PC-3 (cell line): Measurements from ENCODE around the gene PRKG2. TPM values are rescaled to one million over a fixed set of nuclear protein-coding genes. Genes with fewer than 3 reads are reported as not detected.

ENCODE experiments used
- ATAC-seq: fragments of 200-7000 bp; cut with Tn5 transposase; 2 replicates; pipeline ENCODE4 v1.9.1; 2020; ENCODE audit warnings: mild to moderate bottlenecking, moderate library complexity
- BruUV-seq: library from RNA; stranded (reverse); fragments of 400-500 nt; replicated peaks from 2 replicates; lab custom pipeline; 2021; lab: Mats Ljungman, UMichigan
- CTCF ChIA-PET: fragments of 300-600 bp; sonication (Branson Sonifier 250); formaldehyde crosslinking; loops from one replicate; lab custom pipeline; 2022; ENCODE audit warnings: antibody characterized with exemption; lab: Charles Lee
- POLR2A ChIA-PET: fragments of 300-600 bp; sonication (Branson Sonifier 250); formaldehyde crosslinking; loops from one replicate; lab custom pipeline; 2022; ENCODE audit warnings: antibody characterized with exemption; ENCODE audit not compliant: unreplicated experiment; lab: Charles Lee
- DNase-seq: peaks from one replicate; pipeline ENCODE4 v3.0.0-alpha.2; 2015
- H2AFZ ChIP-seq: fragments of 300-600 bp; sonication (generic); 2 replicates; pipeline ENCODE4 v1.6.0; 2016; ENCODE audit warnings: antibody characterized with exemption, low read length
- H3F3A ChIP-seq: fragments of 300-600 bp; sonication (generic); one replicate; pipeline ENCODE4 v1.6.0; 2017; ENCODE audit warnings: antibody characterized with exemption, low read length, control low read depth, mild to moderate bottlenecking; ENCODE audit not compliant: unreplicated experiment
- H3K27ac ChIP-seq: fragments of 300-600 bp; sonication (generic); 2 replicates; pipeline ENCODE4 v1.5.1; 2016; ENCODE audit warnings: mild to moderate bottlenecking, low read length
- H3K27me3 ChIP-seq: fragments of 300-600 bp; sonication (generic); 2 replicates; pipeline ENCODE4 v1.6.1; 2016; ENCODE audit warnings: low read length, mixed read lengths
- H3K36me3 ChIP-seq: fragments of 300-600 bp; sonication (generic); 2 replicates; pipeline ENCODE4 v1.6.1; 2016; ENCODE audit warnings: low read depth, mixed run types, low read length, mixed read lengths
- H3K4me1 ChIP-seq: fragments of 300-600 bp; sonication (generic); 2 replicates; pipeline ENCODE4 v1.5.1; 2016; ENCODE audit warnings: low read length; ENCODE audit not compliant: insufficient read depth
- H3K4me2 ChIP-seq: fragments of 300-600 bp; sonication (generic); 2 replicates; pipeline ENCODE4 v1.6.0; 2016; ENCODE audit warnings: low read length
- H3K4me3 ChIP-seq: fragments of 300-600 bp; sonication (generic); 2 replicates; pipeline ENCODE4 v1.5.1; 2016; ENCODE audit warnings: mild to moderate bottlenecking, low read length, mixed read lengths
- H3K79me2 ChIP-seq: fragments of 300-600 bp; sonication (generic); 2 replicates; pipeline ENCODE4 v1.6.1; 2017; ENCODE audit warnings: low read length, mixed read lengths
- H3K9ac ChIP-seq: fragments of 300-600 bp; sonication (generic); 2 replicates; pipeline ENCODE4 v1.6.0; 2016; ENCODE audit warnings: mild to moderate bottlenecking, low read length
- H3K9me2 ChIP-seq: fragments of 300-600 bp; sonication (generic); replicated peaks from 2 replicates; pipeline ENCODE4 v1.6.1; 2016; ENCODE audit warnings: mixed run types, low read length, mixed read lengths
- H3K9me3 ChIP-seq: fragments of 300-600 bp; sonication (generic); 2 replicates; pipeline ENCODE4 v1.6.1; 2016; ENCODE audit warnings: low read length, mixed read lengths
- H4K20me1 ChIP-seq: fragments of 300-600 bp; sonication (generic); 2 replicates; pipeline ENCODE4 v1.6.1; 2016; ENCODE audit warnings: low read length, mixed read lengths
- EZH2 ChIP-seq: fragments of 300-600 bp; sonication (generic); IDR thresholded peaks from one replicate; pipeline ENCODE4 v1.6.1; 2017; ENCODE audit warnings: antibody characterized with exemption, mild to moderate bottlenecking, low read length; ENCODE audit not compliant: unreplicated experiment
- EZH2phosphoT487 ChIP-seq: fragments of 300-600 bp; sonication (generic); IDR thresholded peaks from 2 replicates; pipeline ENCODE4 v1.6.1; 2018; ENCODE audit warnings: mild to moderate bottlenecking, antibody characterized with exemption, low read length, borderline replicate concordance
- intact Hi-C: fragments of 100-400 bp; cut with micrococcal nuclease; formaldehyde crosslinking; loops from 2 replicates; pipeline ENCODE4 v1.9.0; 2023
- total RNA-seq: library from RNA; depleted of rRNA; stranded (reverse); fragments of >200 nt; gene quantifications from 2 replicates; pipeline ENCODE4 v1.2.3, GENCODE V29; 2014
- TF ChIP-seq, protein P1 (sequence below): fragments of 300-600 bp; sonication (generic); conservative IDR thresholded peaks from 2 replicates; pipeline ENCODE4 v1.5.1; 2017; ENCODE audit warnings: antibody characterized with exemption, low read depth, mild to moderate bottlenecking, low read length

Gene PRKG2
- total RNA-seq, 1 experiment from 2014 or later = 0.55 TPM

DNA sequence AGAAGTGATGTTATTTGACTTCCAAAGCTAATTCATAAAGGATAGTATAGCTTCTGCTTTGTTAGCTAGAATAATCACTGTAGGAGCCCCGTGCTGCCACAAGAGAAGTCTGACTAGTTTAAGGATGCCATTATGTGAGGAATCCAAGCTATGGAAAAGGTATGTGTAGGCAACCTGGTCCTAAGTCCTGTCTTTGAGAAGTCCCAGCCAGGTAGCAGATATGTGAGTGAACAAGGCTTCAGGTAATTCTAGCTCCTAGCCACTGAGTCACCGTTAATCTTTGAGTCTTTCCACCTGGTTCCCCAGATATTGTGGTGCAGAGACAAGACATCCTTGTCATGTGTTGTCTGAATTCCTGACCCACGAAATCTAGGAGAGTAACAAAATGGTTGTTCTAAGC lies 129.0 kb downstream of the PRKG2 start:
- ATAC-seq = no peak
- Histone ChIP-seq H3K27me3 (no peaks in the 10 kb centered on the region), H3K9me3 (no peaks in the 10 kb centered on the region), H3K4me2 (no peak overlapping the region), H3K9me2 (no peaks in the 10 kb centered on the region), H2AFZ (no peak overlapping the region), H3K79me2 (no peaks in the 10 kb centered on the region), H3F3A (no peaks in the 10 kb centered on the region), H3K4me3 (no peak overlapping the region), H3K27ac (no peak overlapping the region), H3K36me3 (no peaks in the 10 kb centered on the region), H3K4me1 (no peaks in the 10 kb centered on the region), H4K20me1 (no peaks in the 10 kb centered on the region), H3K9ac (no peak overlapping the region)
- CTCF ChIA-PET = interaction anchor here (1.2 kb wide), 1 partner anchor 266 kb away, joined by 3 read pairs; no protein-coding TSS in a partner anchor
- BruUV-seq = no TSS peak
- DNase-seq = no peak
- intact Hi-C loops = loop anchor here (2.0 kb wide), 1 partner anchor 51 kb away; no protein-coding TSS in a partner anchor
- TF ChIP-seq, protein P1, sequence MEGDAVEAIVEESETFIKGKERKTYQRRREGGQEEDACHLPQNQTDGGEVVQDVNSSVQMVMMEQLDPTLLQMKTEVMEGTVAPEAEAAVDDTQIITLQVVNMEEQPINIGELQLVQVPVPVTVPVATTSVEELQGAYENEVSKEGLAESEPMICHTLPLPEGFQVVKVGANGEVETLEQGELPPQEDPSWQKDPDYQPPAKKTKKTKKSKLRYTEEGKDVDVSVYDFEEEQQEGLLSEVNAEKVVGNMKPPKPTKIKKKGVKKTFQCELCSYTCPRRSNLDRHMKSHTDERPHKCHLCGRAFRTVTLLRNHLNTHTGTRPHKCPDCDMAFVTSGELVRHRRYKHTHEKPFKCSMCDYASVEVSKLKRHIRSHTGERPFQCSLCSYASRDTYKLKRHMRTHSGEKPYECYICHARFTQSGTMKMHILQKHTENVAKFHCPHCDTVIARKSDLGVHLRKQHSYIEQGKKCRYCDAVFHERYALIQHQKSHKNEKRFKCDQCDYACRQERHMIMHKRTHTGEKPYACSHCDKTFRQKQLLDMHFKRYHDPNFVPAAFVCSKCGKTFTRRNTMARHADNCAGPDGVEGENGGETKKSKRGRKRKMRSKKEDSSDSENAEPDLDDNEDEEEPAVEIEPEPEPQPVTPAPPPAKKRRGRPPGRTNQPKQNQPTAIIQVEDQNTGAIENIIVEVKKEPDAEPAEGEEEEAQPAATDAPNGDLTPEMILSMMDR = no peak
- no peak for TF ChIP-seq EZH2phosphoT487
- TF ChIP-seq EZH2 = no peak
- POLR2A ChIA-PET = no interaction called here

DNA sequence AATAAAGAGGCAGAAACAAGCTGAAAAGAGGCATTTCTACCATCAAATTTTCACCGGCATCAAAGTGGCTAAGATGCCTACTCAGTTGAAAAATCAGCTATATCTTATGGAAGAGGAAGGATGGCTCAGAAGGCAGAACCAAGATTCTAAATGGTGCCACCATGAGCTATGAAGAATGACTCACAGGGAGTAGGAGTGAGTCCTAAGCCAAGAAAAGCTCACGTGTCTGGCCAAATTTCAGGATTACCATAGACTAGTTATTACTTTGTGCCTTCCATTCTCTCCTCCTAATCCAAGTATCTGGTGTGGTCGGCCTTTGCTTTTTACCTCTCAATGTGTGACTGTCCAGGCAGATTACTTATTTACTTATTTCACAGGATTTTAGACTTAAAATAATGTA lies 129.7 kb downstream of the PRKG2 start:
- no TSS peak for BruUV-seq
- H4K20me1 ChIP-seq = no peaks in the 10 kb centered on the region
- H3K9ac ChIP-seq = no peak overlapping the region
- H3K9me2 ChIP-seq = no peaks in the 10 kb centered on the region
- no peaks in the 10 kb centered on the region for H3K79me2 ChIP-seq
- CTCF ChIA-PET = interaction anchor here (1.2 kb wide), 1 partner anchor 267 kb away, joined by 3 read pairs; no protein-coding TSS in a partner anchor
- no peak overlapping the region for H3K4me3 ChIP-seq
- TF ChIP-seq, protein P1 = no peak
- TF ChIP-seq EZH2 (no peak), EZH2phosphoT487 (no peak)
- no peaks in the 10 kb centered on the region for H3K4me1 ChIP-seq
- no peaks in the 10 kb centered on the region for H3K36me3 ChIP-seq
- POLR2A ChIA-PET = no interaction called here
- no peaks in the 10 kb centered on the region for H3K9me3 ChIP-seq
- no peak overlapping the region for H3K4me2 ChIP-seq
- no peak overlapping the region for H2AFZ ChIP-seq
- no peak for DNase-seq
- H3F3A ChIP-seq = no peaks in the 10 kb centered on the region
- H3K27me3 ChIP-seq = no peaks in the 10 kb centered on the region
- H3K27ac ChIP-seq = no peak overlapping the region
- intact Hi-C loops = loop anchor here (2.0 kb wide), 1 partner anchor 52 kb away; no protein-coding TSS in a partner anchor
- ATAC-seq = no peak

DNA sequence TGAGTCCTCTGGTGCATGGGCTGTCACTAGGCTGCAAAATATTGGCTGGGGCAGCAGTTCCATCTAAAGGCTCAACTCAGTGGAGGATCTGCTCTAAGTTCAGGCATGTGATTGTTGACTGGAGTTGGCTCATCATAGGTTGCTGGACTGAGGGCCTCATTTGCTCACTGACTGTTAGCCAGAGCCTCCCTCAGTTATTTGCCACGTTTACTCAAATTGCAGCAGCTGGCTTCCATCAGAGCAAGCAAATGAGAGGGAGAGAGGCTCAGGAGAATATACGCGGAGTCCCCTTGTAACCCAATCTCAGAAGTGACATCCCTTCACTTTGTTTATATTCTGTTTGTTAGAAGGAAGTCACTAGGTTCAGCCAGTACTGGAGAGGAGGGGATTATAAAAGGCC lies 130.4 kb downstream of the PRKG2 start:
- H2AFZ ChIP-seq = no peak overlapping the region
- H3K9ac ChIP-seq = no peak overlapping the region
- intact Hi-C loops = loop anchor here (1.0 to 5.0 kb wide), 5 partner anchors 52 to 288 kb away; partner anchors contain the start of gene PRKG2
- ATAC-seq (no peak), DNase-seq (no peak)
- no peaks in the 10 kb centered on the region for H3K27me3 ChIP-seq
- no peaks in the 10 kb centered on the region for H3K9me3 ChIP-seq
- H3K4me1 ChIP-seq = no peaks in the 10 kb centered on the region
- BruUV-seq = no TSS peak
- H3K4me2 ChIP-seq = no peak overlapping the region
- no peak overlapping the region for H3K4me3 ChIP-seq
- no peaks in the 10 kb centered on the region for H3K79me2 ChIP-seq
- CTCF ChIA-PET = interaction anchor here (1.0 kb wide), 1 partner anchor 267 kb away, joined by 7 read pairs; no protein-coding TSS in a partner anchor
- no peaks in the 10 kb centered on the region for H3K36me3 ChIP-seq
- TF ChIP-seq EZH2phosphoT487 (no peak), EZH2 (no peak)
- TF ChIP-seq, protein P1 = no peak
- H3K27ac ChIP-seq = no peak overlapping the region
- no peaks in the 10 kb centered on the region for H4K20me1 ChIP-seq
- POLR2A ChIA-PET = no interaction called here
- H3F3A ChIP-seq = no peaks in the 10 kb centered on the region
- no peaks in the 10 kb centered on the region for H3K9me2 ChIP-seq
